Suprapubic skin (tissue), 4 donors: ENCODE results near the gene PLOD1. TPM values are rescaled to one million over a fixed set of nuclear protein-coding genes. Genes with fewer than 3 reads are reported as not detected.
"Not testable (repeated sequence)": the region's sequence is repeated elsewhere in the genome, so short reads cannot be mapped to it uniquely, and the experiment has no call there.

Experiments
- DNase-seq, 2 donors: peaks; one replicate each; pipeline ENCODE4 v3.0.0-alpha.2; 2019; ENCODE audit warnings: low spot score in 2 of 2
- H3K27ac ChIP-seq: fragments of 200-600 bp; sonication (generic); one replicate; pipeline ENCODE4 v1.5.1; 2019
- H3K27me3 ChIP-seq: fragments of 200-600 bp; sonication (generic); one replicate; pipeline ENCODE4 v1.5.1; 2019
- H3K36me3 ChIP-seq: fragments of 200-600 bp; sonication (generic); one replicate; pipeline ENCODE4 v1.5.1; 2019
- H3K4me1 ChIP-seq: fragments of 200-600 bp; sonication (generic); one replicate; pipeline ENCODE4 v1.5.1; 2019
- H3K4me3 ChIP-seq: fragments of 200-600 bp; sonication (generic); one replicate; pipeline ENCODE4 v1.5.1; 2019; ENCODE audit warnings: mild to moderate bottlenecking
- H3K9me3 ChIP-seq: fragments of 200-600 bp; sonication (generic); one replicate; pipeline ENCODE4 v1.5.1; 2019
- EP300 ChIP-seq: sonication (generic); formaldehyde crosslinking; IDR thresholded peaks from one replicate; pipeline ENCODE4 v1.6.1; 2017; ENCODE audit warnings: antibody characterized with exemption
- POLR2A ChIP-seq, 2 donors: fragments of 450-650 bp; IDR thresholded peaks; one replicate each; pipeline ENCODE4 v1.6.1; 2017; ENCODE audit warnings: antibody characterized with exemption in 2 of 2, mild to moderate bottlenecking in 2 of 2, moderate library complexity in 2 of 2
- POLR2AphosphoS5 ChIP-seq, 3 donors: sonication (generic); formaldehyde crosslinking; IDR thresholded peaks; one replicate each; pipeline ENCODE4 v1.6.1; 2017; ENCODE audit warnings: antibody characterized with exemption in 3 of 3
- WGBS: methylation state at CpG from one replicate; pipeline ENCODE4 v1.1.5; 2018; 5-methylcytosine and 5-hydroxymethylcytosine counted together
- total RNA-seq, 4 donors: library from RNA; depleted of rRNA; stranded (reverse); fragments of >200 nt; gene quantifications; one replicate each; pipeline ENCODE4 v1.1.0, GENCODE V29; 2016
- TF ChIP-seq, protein P1 (sequence below), 2 donors: fragments of 200-600 bp in 1 of 2; fragments of 450-650 bp in 1 of 2; sonication (generic) in 1 of 2; IDR thresholded peaks; one replicate each; pipeline ENCODE4 v1.5.1; 2016 to 2019; ENCODE audit warnings: antibody characterized with exemption in 2 of 2, mild to moderate bottlenecking in 1 of 2, moderate library complexity in 1 of 2

The PLOD1 gene
- total RNA-seq, 4 donors from 2014 or later = 26.7 to 47.6 (median 37.7) TPM

DNA sequence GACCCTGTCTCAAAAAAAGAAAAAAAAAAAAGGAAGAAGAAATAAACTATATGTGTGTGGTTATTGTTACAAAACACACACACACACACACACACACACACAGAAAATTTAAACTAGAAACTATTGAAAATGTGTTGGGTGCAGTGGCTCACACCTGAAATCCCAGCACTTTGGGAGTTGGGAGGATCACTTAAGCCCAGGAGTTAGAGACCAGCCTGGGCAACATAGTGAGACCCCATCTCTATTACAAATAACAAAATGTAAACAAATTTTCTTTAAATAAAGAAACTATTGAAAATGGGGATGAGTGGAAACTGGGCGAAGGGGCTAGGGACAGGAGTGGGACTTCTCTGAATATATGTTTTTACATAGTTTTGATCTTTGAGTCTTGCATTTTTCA, 31.3 kb upstream of the PLOD1 start:
- Histone ChIP-seq H3K4me1 (peaks cover 2% of the 10 kb centered on the region), H3K9me3 (no peaks in the 10 kb centered on the region), H3K4me3 (no peak overlapping the region), H3K36me3 (no peaks in the 10 kb centered on the region), H3K27me3 (peaks cover 23% of the 10 kb centered on the region), H3K27ac (no peak overlapping the region)
- no peak for DNase-seq
- TF ChIP-seq POLR2AphosphoS5 (IDR thresholded peaks at IDR 0.05) = no peak
- TF ChIP-seq, protein P1, sequence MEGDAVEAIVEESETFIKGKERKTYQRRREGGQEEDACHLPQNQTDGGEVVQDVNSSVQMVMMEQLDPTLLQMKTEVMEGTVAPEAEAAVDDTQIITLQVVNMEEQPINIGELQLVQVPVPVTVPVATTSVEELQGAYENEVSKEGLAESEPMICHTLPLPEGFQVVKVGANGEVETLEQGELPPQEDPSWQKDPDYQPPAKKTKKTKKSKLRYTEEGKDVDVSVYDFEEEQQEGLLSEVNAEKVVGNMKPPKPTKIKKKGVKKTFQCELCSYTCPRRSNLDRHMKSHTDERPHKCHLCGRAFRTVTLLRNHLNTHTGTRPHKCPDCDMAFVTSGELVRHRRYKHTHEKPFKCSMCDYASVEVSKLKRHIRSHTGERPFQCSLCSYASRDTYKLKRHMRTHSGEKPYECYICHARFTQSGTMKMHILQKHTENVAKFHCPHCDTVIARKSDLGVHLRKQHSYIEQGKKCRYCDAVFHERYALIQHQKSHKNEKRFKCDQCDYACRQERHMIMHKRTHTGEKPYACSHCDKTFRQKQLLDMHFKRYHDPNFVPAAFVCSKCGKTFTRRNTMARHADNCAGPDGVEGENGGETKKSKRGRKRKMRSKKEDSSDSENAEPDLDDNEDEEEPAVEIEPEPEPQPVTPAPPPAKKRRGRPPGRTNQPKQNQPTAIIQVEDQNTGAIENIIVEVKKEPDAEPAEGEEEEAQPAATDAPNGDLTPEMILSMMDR (IDR thresholded peaks at IDR 0.05) = no peak
- TF ChIP-seq POLR2A (IDR thresholded peaks at IDR 0.05) = no peak
- TF ChIP-seq EP300 = no peak
- WGBS = 96% methylated on average over 1 of the region's 1 CpG

DNA sequence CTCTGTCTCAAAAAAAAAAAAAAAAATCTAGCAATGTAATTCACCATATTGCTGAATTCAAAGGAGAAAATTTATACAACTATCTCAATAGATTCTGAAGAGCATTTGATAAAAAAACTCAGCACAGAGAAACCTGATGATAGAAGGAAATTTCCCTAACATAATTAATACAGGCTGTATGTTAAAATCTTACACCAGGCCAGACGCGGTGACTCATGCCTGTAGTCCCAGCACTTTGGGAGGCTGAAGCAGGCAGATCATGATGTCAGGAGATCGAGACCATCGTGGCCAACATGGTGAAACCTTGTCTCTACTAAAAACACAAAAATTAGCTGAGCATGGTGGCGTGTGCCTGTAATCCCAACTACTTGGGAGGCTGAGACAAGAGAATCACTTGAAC, 30.4 kb upstream of the PLOD1 start:
- not testable (repeated sequence) for DNase-seq, H3K27ac ChIP-seq, H3K9me3 ChIP-seq, H3K36me3 ChIP-seq, H3K4me1 ChIP-seq, H3K4me3 ChIP-seq
- WGBS = 76% methylated on average over 5 of the region's 5 CpGs
- H3K27me3 ChIP-seq = peaks cover 14% of the 10 kb centered on the region

DNA sequence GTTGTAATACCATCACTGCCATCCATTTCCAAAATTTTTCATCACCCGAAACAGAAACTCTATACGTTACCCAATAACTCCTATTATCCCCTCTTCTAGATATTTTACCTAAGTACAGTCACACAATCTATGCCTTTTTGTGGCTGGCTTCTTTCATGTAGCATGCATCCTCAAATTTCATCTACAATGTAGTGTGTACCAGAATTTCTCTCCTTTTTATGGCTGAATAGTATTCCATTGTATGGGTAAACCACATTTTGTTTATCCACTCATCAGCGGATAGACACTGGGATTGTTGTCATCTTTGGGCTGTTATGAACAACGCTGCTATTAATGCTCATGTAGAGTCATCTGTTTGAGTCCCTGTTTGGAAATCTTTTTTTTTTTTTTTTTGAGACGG, 29.5 kb upstream of the PLOD1 start:
- H3K27ac ChIP-seq = no peak overlapping the region
- no peaks in the 10 kb centered on the region for H3K9me3 ChIP-seq
- H3K27me3 ChIP-seq = peaks cover 6% of the 10 kb centered on the region
- H3K4me1 ChIP-seq = peaks cover 6% of the 10 kb centered on the region
- TF ChIP-seq, protein P1 (IDR thresholded peaks at IDR 0.05) = no peak
- TF ChIP-seq POLR2A (IDR thresholded peaks at IDR 0.05) = no peak
- no peak for TF ChIP-seq POLR2AphosphoS5 (IDR thresholded peaks at IDR 0.05)
- WGBS = 89% methylated on average over 5 of the region's 5 CpGs
- DNase-seq = no peak
- no peaks in the 10 kb centered on the region for H3K36me3 ChIP-seq
- H3K4me3 ChIP-seq = no peak overlapping the region

DNA sequence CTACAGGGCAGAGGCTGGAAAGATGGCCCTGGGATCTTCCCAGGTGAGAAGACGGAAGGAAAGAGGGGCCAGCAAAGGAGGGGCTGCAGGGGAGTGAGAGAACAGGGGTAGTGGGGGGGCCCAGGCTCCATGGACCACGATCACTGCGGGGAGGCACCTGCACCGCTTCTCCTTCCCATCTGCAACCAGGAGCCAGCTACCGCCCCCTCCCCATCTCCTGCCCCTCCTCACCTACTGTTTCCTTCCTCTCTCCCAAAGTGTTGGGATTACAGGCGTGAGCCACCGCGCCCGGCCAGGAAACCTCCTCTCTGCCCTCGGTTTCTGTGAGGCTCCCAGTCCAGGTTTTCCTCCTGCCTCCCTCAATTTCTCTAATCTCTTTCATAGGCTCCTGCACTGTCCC, 27.6 kb upstream of the PLOD1 start:
- Histone ChIP-seq H3K4me1 (peaks cover 10% of the 10 kb centered on the region), H3K4me3 (no peak overlapping the region), H3K9me3 (no peaks in the 10 kb centered on the region), H3K27me3 (no peaks in the 10 kb centered on the region), H3K36me3 (no peaks in the 10 kb centered on the region), H3K27ac (no peak overlapping the region)
- 80% methylated on average over 10 of the region's 10 CpGs for WGBS
- TF ChIP-seq, protein P1 (IDR thresholded peaks at IDR 0.05) = no peak
- no peak for TF ChIP-seq POLR2A (IDR thresholded peaks at IDR 0.05)
- TF ChIP-seq POLR2AphosphoS5 (IDR thresholded peaks at IDR 0.05) = no peak
- TF ChIP-seq EP300 = no peak
- no peak for DNase-seq

DNA sequence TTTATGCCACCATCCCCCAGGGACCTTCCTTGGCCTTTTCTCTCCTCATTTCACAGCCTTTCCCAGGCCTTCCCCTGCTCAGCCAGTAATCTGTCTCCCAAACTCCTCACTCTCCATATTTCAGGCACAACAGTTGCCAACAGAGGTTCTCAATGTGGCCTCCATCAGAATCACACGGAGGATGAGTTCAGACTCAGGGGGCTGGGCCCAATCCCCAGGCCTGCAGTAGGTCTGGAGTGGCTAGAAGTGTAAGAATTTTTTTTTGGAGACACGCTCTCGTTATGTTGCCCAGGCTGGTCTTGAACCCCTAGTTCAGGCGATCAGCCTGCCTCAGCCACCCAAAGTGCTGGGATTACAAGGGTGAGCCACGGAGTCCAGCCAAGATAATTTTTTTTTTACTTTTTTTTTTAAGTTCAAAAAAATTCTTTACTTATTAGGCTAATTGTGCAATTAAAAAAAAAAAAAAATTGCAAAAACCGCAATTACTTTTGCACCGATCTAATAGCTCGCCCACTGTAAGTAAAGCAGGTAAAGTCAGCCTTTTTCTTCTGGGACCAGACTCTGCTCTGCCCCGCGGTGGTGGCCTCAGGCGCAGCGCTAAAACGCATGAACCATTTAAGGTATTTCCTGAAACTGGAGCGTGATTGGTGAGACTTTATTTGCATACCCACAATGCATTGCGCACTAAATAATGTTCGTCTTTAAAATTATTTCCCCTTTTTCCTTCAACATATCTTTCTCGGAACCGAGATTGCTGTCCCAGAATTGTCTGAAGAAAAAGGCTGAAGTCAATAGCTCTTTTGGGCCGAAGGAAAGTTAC, 27.0 kb upstream of the PLOD1 start:
- DNase-seq = peak; percentile 95
- Histone ChIP-seq H3K27ac (peak overlapping the region; percentile 96), H3K4me1 (peaks cover 10% of the 10 kb centered on the region), H3K4me3 (peak overlapping the region; percentile 68), H3K27me3 (no peaks in the 10 kb centered on the region), H3K9me3 (no peaks in the 10 kb centered on the region), H3K36me3 (no peaks in the 10 kb centered on the region)
- WGBS = 8% methylated on average over 19 of the region's 19 CpGs
- TF ChIP-seq POLR2A (IDR thresholded peaks at IDR 0.05) = no peak
- TF ChIP-seq, protein P1 (IDR thresholded peaks at IDR 0.05) = peak; percentile 83 to 91
